ENCODE data around the gene CHAT. TPM values are rescaled to one million over a fixed set of nuclear protein-coding genes. Genes with fewer than 3 reads are reported as not detected.

Gene CHAT
- total RNA-seq, 1 experiment from 2014 or later = not detected

DNA sequence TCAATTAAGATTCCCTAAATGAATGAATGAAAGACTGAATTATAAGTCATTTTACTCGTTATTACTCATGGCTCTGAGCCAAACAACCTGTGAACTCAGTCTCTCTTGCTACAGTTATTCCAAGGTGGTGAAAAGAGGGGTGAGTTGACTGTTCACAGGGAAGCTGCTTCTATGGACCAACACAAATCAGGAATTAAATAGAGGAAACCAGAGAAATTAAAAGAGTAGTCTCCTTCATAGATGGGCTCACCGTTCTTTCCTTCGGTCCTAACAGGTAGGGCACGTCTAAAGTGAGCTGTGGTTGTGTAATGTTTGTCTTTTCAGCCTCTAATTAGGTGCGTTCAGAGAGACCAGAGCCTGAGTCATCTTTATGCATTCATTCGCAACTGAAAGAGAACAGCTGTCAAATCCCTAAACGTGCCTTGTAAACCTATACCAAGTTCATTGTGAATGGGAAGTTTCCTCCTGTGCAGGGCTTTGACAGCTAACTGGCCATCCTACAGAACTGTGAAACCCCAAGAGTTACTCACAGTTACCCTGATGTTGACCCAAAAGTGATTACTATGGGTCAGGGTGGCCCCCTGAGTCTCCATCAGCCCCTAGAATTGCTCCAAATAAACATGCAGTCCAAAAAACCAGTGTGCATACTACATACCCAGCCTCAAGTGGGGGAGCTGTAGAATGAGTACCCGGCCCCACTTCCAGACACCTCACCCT is 47.5 kb downstream of the CHAT start (continued):
- TF ChIP-seq, protein P1, sequence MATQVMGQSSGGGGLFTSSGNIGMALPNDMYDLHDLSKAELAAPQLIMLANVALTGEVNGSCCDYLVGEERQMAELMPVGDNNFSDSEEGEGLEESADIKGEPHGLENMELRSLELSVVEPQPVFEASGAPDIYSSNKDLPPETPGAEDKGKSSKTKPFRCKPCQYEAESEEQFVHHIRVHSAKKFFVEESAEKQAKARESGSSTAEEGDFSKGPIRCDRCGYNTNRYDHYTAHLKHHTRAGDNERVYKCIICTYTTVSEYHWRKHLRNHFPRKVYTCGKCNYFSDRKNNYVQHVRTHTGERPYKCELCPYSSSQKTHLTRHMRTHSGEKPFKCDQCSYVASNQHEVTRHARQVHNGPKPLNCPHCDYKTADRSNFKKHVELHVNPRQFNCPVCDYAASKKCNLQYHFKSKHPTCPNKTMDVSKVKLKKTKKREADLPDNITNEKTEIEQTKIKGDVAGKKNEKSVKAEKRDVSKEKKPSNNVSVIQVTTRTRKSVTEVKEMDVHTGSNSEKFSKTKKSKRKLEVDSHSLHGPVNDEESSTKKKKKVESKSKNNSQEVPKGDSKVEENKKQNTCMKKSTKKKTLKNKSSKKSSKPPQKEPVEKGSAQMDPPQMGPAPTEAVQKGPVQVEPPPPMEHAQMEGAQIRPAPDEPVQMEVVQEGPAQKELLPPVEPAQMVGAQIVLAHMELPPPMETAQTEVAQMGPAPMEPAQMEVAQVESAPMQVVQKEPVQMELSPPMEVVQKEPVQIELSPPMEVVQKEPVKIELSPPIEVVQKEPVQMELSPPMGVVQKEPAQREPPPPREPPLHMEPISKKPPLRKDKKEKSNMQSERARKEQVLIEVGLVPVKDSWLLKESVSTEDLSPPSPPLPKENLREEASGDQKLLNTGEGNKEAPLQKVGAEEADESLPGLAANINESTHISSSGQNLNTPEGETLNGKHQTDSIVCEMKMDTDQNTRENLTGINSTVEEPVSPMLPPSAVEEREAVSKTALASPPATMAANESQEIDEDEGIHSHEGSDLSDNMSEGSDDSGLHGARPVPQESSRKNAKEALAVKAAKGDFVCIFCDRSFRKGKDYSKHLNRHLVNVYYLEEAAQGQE (IDR thresholded peaks at IDR 0.05; ENCODE audit: low read depth) = no peak
- TF ChIP-seq SRF (IDR thresholded peaks at IDR 0.05; ENCODE audit: low read depth) (no peak), YY1 (IDR thresholded peaks at IDR 0.05; ENCODE audit: extremely low read depth, insufficient replicate concordance, low read depth, low read length) (no peak), EGR1 (IDR thresholded peaks at IDR 0.05; ENCODE audit: low read depth) (no peak), SP1 (IDR thresholded peaks at IDR 0.05; ENCODE audit: low read depth) (no peak)
- TF ChIP-seq, protein P2, sequence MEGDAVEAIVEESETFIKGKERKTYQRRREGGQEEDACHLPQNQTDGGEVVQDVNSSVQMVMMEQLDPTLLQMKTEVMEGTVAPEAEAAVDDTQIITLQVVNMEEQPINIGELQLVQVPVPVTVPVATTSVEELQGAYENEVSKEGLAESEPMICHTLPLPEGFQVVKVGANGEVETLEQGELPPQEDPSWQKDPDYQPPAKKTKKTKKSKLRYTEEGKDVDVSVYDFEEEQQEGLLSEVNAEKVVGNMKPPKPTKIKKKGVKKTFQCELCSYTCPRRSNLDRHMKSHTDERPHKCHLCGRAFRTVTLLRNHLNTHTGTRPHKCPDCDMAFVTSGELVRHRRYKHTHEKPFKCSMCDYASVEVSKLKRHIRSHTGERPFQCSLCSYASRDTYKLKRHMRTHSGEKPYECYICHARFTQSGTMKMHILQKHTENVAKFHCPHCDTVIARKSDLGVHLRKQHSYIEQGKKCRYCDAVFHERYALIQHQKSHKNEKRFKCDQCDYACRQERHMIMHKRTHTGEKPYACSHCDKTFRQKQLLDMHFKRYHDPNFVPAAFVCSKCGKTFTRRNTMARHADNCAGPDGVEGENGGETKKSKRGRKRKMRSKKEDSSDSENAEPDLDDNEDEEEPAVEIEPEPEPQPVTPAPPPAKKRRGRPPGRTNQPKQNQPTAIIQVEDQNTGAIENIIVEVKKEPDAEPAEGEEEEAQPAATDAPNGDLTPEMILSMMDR (IDR thresholded peaks at IDR 0.05 in 2 of 3, conservative IDR thresholded peaks at IDR 0.05 in 1 of 3; ENCODE audit: borderline replicate concordance in 1 of 3, insufficient read depth in 1 of 3, low read depth in 2 of 3, low read length in 2 of 3) = no peak

DNA sequence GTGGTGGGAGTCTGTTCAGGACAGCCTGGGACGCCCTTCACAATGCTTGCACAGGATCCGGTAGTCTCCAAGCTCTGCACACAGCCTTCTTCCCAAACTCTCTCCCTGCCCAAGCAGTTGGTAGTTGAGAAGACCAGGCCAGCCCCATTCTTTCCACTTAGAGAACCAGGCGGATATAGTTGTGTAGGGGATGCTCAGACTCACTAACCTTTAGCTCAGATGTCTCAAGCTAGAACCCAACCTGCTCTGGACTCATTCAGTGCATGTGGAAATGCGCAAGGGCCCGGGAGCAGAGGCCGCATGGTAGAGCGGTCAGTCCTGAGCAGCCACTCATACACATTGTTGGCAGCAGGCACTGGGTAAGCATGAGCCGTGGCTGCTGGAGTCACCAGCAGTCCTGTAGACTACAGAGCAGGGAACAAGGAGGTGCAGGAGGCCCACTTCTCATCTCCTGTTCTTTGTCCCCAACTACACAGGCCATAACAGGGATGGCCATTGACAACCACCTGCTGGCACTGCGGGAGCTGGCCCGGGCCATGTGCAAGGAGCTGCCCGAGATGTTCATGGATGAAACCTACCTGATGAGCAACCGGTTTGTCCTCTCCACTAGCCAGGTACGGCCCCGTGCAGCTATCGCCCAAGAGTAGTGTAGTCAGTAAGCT is 48.5 kb downstream of the CHAT start:
- H3K4me3 ChIP-seq (replicated peaks in 1 of 2; ENCODE audit: low read depth in 1 of 2, low read length in 2 of 2) = no peak overlapping the region
- TF ChIP-seq JUND (IDR thresholded peaks at IDR 0.05) (no peak), POLR2AphosphoS5 (IDR thresholded peaks at IDR 0.05; ENCODE audit: low read depth, low read length) (no peak), POLR2A (IDR thresholded peaks at IDR 0.05; ENCODE audit: borderline replicate concordance, extremely low read depth, insufficient read depth, insufficient read length) (no peak), CBX3 (IDR thresholded peaks at IDR 0.05; ENCODE audit: low read depth) (no peak), YY1 (IDR thresholded peaks at IDR 0.05; ENCODE audit: extremely low read depth, insufficient replicate concordance, low read depth, low read length) (no peak)
- TF ChIP-seq, protein P2 (IDR thresholded peaks at IDR 0.05 in 2 of 3, conservative IDR thresholded peaks at IDR 0.05 in 1 of 3; ENCODE audit: borderline replicate concordance in 1 of 3, insufficient read depth in 1 of 3, low read depth in 2 of 3, low read length in 2 of 3) = no peak
- ATAC-seq = no peak
- intact Hi-C loops (cut with micrococcal nuclease) = no loop called here
- H3K9me2 ChIP-seq (ENCODE audit: insufficient read depth) = no peaks in the 10 kb centered on the region
- H3K27me3 ChIP-seq (ENCODE audit: insufficient read depth, low read length) = peaks cover 7% of the 10 kb centered on the region
- CTCF ChIA-PET = no interaction called here
- H4K20me1 ChIP-seq (ENCODE audit: insufficient read depth) = no peaks in the 10 kb centered on the region
- H3K36me3 ChIP-seq (ENCODE audit: control insufficient read depth in 1 of 2, insufficient read depth in 2 of 2, low read length in 2 of 2) = no peaks in the 10 kb centered on the region
- H3K79me2 ChIP-seq (ENCODE audit: insufficient read depth, low read length) = no peaks in the 10 kb centered on the region
- H3K9me3 ChIP-seq (ENCODE audit: control insufficient read depth in 1 of 2, insufficient read depth in 1 of 2, low read depth in 1 of 2, low read length in 2 of 2) = peaks cover 0 to 7% of the 10 kb centered on the region in 2 experiments; a peak in 1 of 4 replicates
- H3K4me1 ChIP-seq (ENCODE audit: control insufficient read depth in 1 of 2, insufficient read depth in 2 of 2, low read length in 2 of 2) = no peaks in the 10 kb centered on the region
- H3K27ac ChIP-seq (ENCODE audit: low read depth, low read length) = no peak overlapping the region
- no peak overlapping the region for H2AFZ ChIP-seq (ENCODE audit: low read depth, low read length, poor library complexity, severe bottlenecking)
- DNase-seq (ENCODE audit: low read depth, low spot score) = no peak
- RAD21 ChIA-PET (ENCODE audit: low non-redundant PET in 1 of 2, low total read pairs in 2 of 2, uncharacterized antibody in 2 of 2, unreplicated experiment in 2 of 2) = no interaction called here
- POLR2A ChIA-PET = no interaction called here
- BruUV-seq (replicated peaks) = no TSS peak
- no peak overlapping the region for H3K9ac ChIP-seq (ENCODE audit: low read length)
- no peak overlapping the region for H3K4me2 ChIP-seq (ENCODE audit: low read length)

Measured in HCT116 (cell line).